Endodermal cell (in vitro differentiated cells): ENCODE results near the gene DHRS12. TPM values are rescaled to one million over a fixed set of nuclear protein-coding genes. Genes with fewer than 3 reads are reported as not detected.

Experiments used
- DNase-seq: peaks from one replicate; pipeline ENCODE4 v3.0.0-alpha.2; 2017
- H3K27ac ChIP-seq: 2 replicates; pipeline ENCODE4 v1.5.1; 2013; ENCODE audit warnings: mild to moderate bottlenecking, low read depth, low read length, moderate library complexity
- H3K27me3 ChIP-seq: 2 replicates; pipeline ENCODE4 v1.6.1; 2013; ENCODE audit warnings: mild to moderate bottlenecking, low read length, moderate library complexity; ENCODE audit not compliant: insufficient read depth, control insufficient read depth, poor library complexity, severe bottlenecking
- H3K36me3 ChIP-seq: 2 replicates; pipeline ENCODE4 v1.7.0; 2013; ENCODE audit warnings: mild to moderate bottlenecking, low read length, moderate library complexity; ENCODE audit not compliant: control insufficient read depth, insufficient read depth
- H3K4me1 ChIP-seq: one replicate; pipeline ENCODE4 v1.7.0; 2013; ENCODE audit warnings: low read length; ENCODE audit not compliant: control insufficient read depth, insufficient read depth
- H3K4me3 ChIP-seq: 2 replicates; pipeline ENCODE4 v1.5.1; 2013; ENCODE audit warnings: mild to moderate bottlenecking, low read length, moderate library complexity
- H3K9ac ChIP-seq: 2 replicates; pipeline ENCODE4 v1.6.1; 2013; ENCODE audit warnings: mild to moderate bottlenecking, low read length, moderate library complexity; ENCODE audit not compliant: poor library complexity, severe bottlenecking; ENCODE audit errors: extremely low read depth
- H3K9me3 ChIP-seq: 2 replicates; pipeline ENCODE4 v1.6.1; 2013; ENCODE audit warnings: mild to moderate bottlenecking, low read length, moderate library complexity; ENCODE audit not compliant: control insufficient read depth
- H3K27ac Mint-ChIP-seq: 2 replicates; pipeline ENCODE4 v1.8.0; 2020; ENCODE audit warnings: mixed read lengths
- H3K27me3 Mint-ChIP-seq: 2 replicates; pipeline ENCODE4 v1.8.0; 2021; ENCODE audit warnings: mild to moderate bottlenecking, mixed read lengths; ENCODE audit not compliant: insufficient read depth
- H3K36me3 Mint-ChIP-seq: 2 replicates; pipeline ENCODE4 v1.8.0; 2020; ENCODE audit warnings: low read depth, mixed read lengths
- H3K4me1 Mint-ChIP-seq: 2 replicates; pipeline ENCODE4 v1.8.0; 2020; ENCODE audit warnings: mixed read lengths
- H3K4me3 Mint-ChIP-seq: 2 replicates; pipeline ENCODE4 v1.8.0; 2020; ENCODE audit warnings: mild to moderate bottlenecking, moderate library complexity, mixed read lengths
- H3K9me3 Mint-ChIP-seq: 2 replicates; pipeline ENCODE4 v1.8.0; 2020; ENCODE audit warnings: mild to moderate bottlenecking, mixed read lengths
- WGBS, 2 experiments: methylation state at CpG; one replicate each; pipeline versions ENCODE4 v1.1.5 to v1.1.7; 2013; ENCODE audit warnings: missing lambda C conversion rate in 2 of 2, mixed read lengths in 1 of 2; ENCODE audit not compliant: insufficient coverage in 1 of 2, insufficient read length in 1 of 2; 5-methylcytosine and 5-hydroxymethylcytosine counted together
- total RNA-seq, 2 donors: library from RNA; stranded (reverse); fragmentation: NEBNext Ultra II Directional in 1 of 2; extraction: Animal tissue kit (Norgen Biotek cat#: 25700) in 1 of 2; gene quantifications; 2 replicates in 1 of 2; 3 replicates in 1 of 2; pipeline ENCODE4 v1.2.1, GENCODE V29; 2021
- TF ChIP-seq, protein P1 (sequence below): fragments of 200-600 bp; sonication (generic); conservative IDR thresholded peaks from 2 replicates; pipeline ENCODE4 v1.5.0; 2021; ENCODE audit warnings: antibody characterized with exemption, mild to moderate bottlenecking

DHRS12 gene
- total RNA-seq, 2 donors from 2014 or later, result 13.8 to 19.8 TPM

DNA sequence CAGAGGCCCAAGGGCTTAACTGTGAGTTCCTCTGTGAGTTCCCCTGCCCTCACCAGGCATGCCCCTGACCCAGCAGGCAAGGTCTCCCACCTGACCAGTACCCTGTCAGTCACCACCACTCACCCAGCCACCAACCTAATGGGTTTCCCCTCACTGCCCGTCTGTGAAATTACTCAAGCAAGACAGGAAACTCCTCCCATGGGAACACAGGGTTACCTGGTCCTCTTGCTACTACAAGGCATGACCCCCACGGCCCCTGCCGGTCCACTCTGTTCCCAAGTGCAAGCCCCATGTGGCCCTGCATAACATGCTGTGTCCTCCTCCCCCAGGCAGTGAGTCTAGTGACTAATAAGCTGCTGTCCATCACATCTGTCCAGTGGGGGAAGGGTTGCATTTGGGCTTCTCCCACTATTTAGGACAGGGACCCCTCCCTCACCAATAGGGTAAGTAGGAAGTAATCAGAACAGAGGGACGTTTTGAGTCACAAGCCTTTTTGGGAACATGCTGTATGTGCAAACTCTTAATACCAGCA, 8.0 kb upstream of the DHRS12 start:
- H3K27ac Mint-ChIP-seq, result no peak overlapping the region
- peaks cover 3% of the 10 kb centered on the region for H3K27me3 Mint-ChIP-seq
- no peaks in the 10 kb centered on the region for H3K27me3 ChIP-seq
- H3K4me1 Mint-ChIP-seq, result peaks cover 5% of the 10 kb centered on the region
- no peak overlapping the region for H3K9ac ChIP-seq
- WGBS, 2 experiments, result 84 to 85% methylated on average over 4 of the region's 4 CpGs
- H3K9me3 ChIP-seq, result no peaks in the 10 kb centered on the region
- DNase-seq, result no peak
- no peak overlapping the region for H3K27ac ChIP-seq
- no peak overlapping the region for H3K4me3 ChIP-seq
- no peaks in the 10 kb centered on the region for H3K4me1 ChIP-seq
- H3K36me3 ChIP-seq, result no peaks in the 10 kb centered on the region
- no peaks in the 10 kb centered on the region for H3K36me3 Mint-ChIP-seq
- TF ChIP-seq, protein P1, sequence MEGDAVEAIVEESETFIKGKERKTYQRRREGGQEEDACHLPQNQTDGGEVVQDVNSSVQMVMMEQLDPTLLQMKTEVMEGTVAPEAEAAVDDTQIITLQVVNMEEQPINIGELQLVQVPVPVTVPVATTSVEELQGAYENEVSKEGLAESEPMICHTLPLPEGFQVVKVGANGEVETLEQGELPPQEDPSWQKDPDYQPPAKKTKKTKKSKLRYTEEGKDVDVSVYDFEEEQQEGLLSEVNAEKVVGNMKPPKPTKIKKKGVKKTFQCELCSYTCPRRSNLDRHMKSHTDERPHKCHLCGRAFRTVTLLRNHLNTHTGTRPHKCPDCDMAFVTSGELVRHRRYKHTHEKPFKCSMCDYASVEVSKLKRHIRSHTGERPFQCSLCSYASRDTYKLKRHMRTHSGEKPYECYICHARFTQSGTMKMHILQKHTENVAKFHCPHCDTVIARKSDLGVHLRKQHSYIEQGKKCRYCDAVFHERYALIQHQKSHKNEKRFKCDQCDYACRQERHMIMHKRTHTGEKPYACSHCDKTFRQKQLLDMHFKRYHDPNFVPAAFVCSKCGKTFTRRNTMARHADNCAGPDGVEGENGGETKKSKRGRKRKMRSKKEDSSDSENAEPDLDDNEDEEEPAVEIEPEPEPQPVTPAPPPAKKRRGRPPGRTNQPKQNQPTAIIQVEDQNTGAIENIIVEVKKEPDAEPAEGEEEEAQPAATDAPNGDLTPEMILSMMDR, result no peak
- no peak overlapping the region for H3K4me3 Mint-ChIP-seq
- H3K9me3 Mint-ChIP-seq, result no peaks in the 10 kb centered on the region

DNA sequence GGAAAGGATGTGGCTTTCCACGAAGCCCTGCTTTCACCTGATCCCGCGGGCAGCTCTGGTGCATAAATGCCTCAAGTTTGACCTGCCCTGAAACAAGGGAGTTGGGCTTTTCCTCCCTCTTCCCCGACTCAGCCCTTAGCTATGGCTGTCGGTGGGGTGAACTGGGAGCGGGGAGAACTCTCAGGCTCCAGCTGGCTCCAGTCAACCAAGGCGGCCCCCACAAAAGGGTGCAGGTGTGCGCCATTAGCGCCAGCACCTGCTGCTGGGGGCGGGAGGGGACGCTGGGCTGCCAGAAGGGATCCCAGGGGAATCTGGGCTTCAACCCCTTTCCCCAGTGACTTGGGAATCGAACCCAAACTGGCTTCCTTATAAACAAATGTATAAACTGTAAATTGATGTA, 7.1 kb upstream of the DHRS12 start:
- H3K36me3 Mint-ChIP-seq, result no peaks in the 10 kb centered on the region
- Histone ChIP-seq H3K27ac (no peak overlapping the region), H3K36me3 (no peaks in the 10 kb centered on the region), H3K9ac (no peak overlapping the region), H3K4me3 (no peak overlapping the region), H3K9me3 (no peaks in the 10 kb centered on the region), H3K4me1 (no peaks in the 10 kb centered on the region), H3K27me3 (no peaks in the 10 kb centered on the region)
- no peak for DNase-seq
- H3K27me3 Mint-ChIP-seq, result peaks cover 3% of the 10 kb centered on the region
- no peak overlapping the region for H3K4me3 Mint-ChIP-seq
- H3K9me3 Mint-ChIP-seq, result no peaks in the 10 kb centered on the region
- WGBS, 2 experiments, result 88 to 98% methylated on average over 8 to 12 of the region's 12 CpGs
- TF ChIP-seq, protein P1, result no peak
- peaks cover 5% of the 10 kb centered on the region for H3K4me1 Mint-ChIP-seq
- H3K27ac Mint-ChIP-seq, result no peak overlapping the region

DNA sequence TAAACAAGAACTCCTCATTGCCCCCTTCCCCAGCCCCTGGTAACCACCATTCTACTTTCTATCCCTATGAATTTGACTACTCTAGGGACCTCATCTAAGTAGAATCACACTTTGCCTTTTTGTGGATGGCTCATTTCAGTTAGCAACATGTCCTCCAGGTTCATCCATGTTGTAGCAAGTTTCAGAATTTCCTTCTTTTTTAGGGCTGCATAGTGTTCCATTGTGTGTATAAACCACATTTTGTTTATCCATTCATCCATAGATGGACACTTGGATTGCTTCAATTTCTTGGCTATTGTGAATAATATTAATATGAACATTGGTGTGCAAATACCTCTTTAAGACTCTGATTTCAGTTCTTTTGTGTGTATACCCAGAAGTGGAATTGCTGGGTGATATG, 4.8 kb upstream of the DHRS12 start:
- H3K36me3 Mint-ChIP-seq, result no peaks in the 10 kb centered on the region
- Histone ChIP-seq H3K27ac (no peak overlapping the region), H3K4me1 (no peaks in the 10 kb centered on the region), H3K9ac (no peak overlapping the region), H3K36me3 (no peaks in the 10 kb centered on the region), H3K9me3 (no peaks in the 10 kb centered on the region), H3K27me3 (no peaks in the 10 kb centered on the region), H3K4me3 (no peak overlapping the region)
- peaks cover 13% of the 10 kb centered on the region for H3K4me1 Mint-ChIP-seq
- DNase-seq, result no peak
- peaks cover 2% of the 10 kb centered on the region for H3K27me3 Mint-ChIP-seq
- TF ChIP-seq, protein P1, result no peak
- H3K9me3 Mint-ChIP-seq, result no peaks in the 10 kb centered on the region
- H3K4me3 Mint-ChIP-seq, result no peak overlapping the region
- H3K27ac Mint-ChIP-seq, result no peak overlapping the region
